Transverse colon (tissue), 4 donors: Measurements from ENCODE around the gene HOXA2.

ENCODE experiments used
- EP300 ChIP-seq: sonication (generic); formaldehyde crosslinking; IDR thresholded peaks from one replicate; pipeline ENCODE4 v1.6.1; 2017; ENCODE audit warnings: antibody characterized with exemption, low read depth
- POLR2A ChIP-seq: fragments of 450-650 bp; IDR thresholded peaks from one replicate; pipeline ENCODE4 v1.6.1; 2016; ENCODE audit warnings: antibody characterized with exemption, mild to moderate bottlenecking, moderate library complexity
- POLR2AphosphoS5 ChIP-seq, 3 donors: sonication (generic); formaldehyde crosslinking; IDR thresholded peaks; one replicate each; pipeline ENCODE4 v1.6.1; 2016; ENCODE audit warnings: antibody characterized with exemption in 3 of 3
- TF ChIP-seq, protein P1 (sequence below), 5 experiments: fragments of 200-600 bp in 3 of 5; fragments of 450-650 bp in 2 of 5; sonication (generic) in 3 of 5; IDR thresholded peaks; 1 replicate in 2 of 5; 2 replicates in 3 of 5; pipeline ENCODE4 v1.5.1; 2016 to 2017; ENCODE audit warnings: antibody characterized with exemption in 5 of 5, inconsistent platforms in 3 of 5, mild to moderate bottlenecking in 2 of 5, moderate library complexity in 1 of 5

- no peak for TF ChIP-seq POLR2AphosphoS5 (IDR thresholded peaks at IDR 0.05)
- TF ChIP-seq, protein P1, sequence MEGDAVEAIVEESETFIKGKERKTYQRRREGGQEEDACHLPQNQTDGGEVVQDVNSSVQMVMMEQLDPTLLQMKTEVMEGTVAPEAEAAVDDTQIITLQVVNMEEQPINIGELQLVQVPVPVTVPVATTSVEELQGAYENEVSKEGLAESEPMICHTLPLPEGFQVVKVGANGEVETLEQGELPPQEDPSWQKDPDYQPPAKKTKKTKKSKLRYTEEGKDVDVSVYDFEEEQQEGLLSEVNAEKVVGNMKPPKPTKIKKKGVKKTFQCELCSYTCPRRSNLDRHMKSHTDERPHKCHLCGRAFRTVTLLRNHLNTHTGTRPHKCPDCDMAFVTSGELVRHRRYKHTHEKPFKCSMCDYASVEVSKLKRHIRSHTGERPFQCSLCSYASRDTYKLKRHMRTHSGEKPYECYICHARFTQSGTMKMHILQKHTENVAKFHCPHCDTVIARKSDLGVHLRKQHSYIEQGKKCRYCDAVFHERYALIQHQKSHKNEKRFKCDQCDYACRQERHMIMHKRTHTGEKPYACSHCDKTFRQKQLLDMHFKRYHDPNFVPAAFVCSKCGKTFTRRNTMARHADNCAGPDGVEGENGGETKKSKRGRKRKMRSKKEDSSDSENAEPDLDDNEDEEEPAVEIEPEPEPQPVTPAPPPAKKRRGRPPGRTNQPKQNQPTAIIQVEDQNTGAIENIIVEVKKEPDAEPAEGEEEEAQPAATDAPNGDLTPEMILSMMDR (IDR thresholded peaks at IDR 0.05) = no peak
- TF ChIP-seq POLR2A = no peak
- TF ChIP-seq EP300 = no peak
Measured at GRCh38 chr7:27094304-27095049, 8.0 kb downstream of the HOXA2 start.
